Neural cell (in vitro differentiated cells): Measurements from ENCODE around the gene SLC2A13. TPM values are rescaled to one million over a fixed set of nuclear protein-coding genes. Genes with fewer than 3 reads are reported as not detected.

Experiments
- H2AFZ ChIP-seq: fragments of 200-600, 300-800 bp; sonication (generic), shearing (Covaris generic); 2 replicates; pipeline ENCODE4 v1.6.0; 2014; ENCODE audit warnings: low read depth, mild to moderate bottlenecking, antibody characterized with exemption, low read length, moderate library complexity
- H3F3A ChIP-seq: fragments of 200-600 bp; shearing (Covaris generic); 2 replicates; pipeline ENCODE4 v1.6.1; 2016; ENCODE audit warnings: mild to moderate bottlenecking, moderate library complexity, mixed read lengths, antibody characterized with exemption, low read length; ENCODE audit not compliant: insufficient read depth, poor library complexity, severe bottlenecking
- H3K27ac ChIP-seq: fragments of 200-600, 300-800 bp; sonication (generic), shearing (Covaris generic); 2 replicates; pipeline ENCODE4 v1.5.1; 2014; ENCODE audit warnings: mild to moderate bottlenecking, low read length, moderate library complexity
- H3K27me3 ChIP-seq: fragments of 300-800, 200-600 bp; sonication (generic), shearing (Covaris generic); 2 replicates; pipeline ENCODE4 v1.6.0; 2014; ENCODE audit warnings: mild to moderate bottlenecking, low read depth, low read length, moderate library complexity; ENCODE audit not compliant: insufficient read depth
- H3K36me3 ChIP-seq: fragments of 300-800, 200-600 bp; sonication (generic), shearing (Covaris generic); 2 replicates; pipeline ENCODE4 v1.5.1; 2014; ENCODE audit warnings: mild to moderate bottlenecking, antibody characterized with exemption, low read length, moderate library complexity; ENCODE audit not compliant: insufficient read depth
- H3K4me2 ChIP-seq: fragments of 300-800, 200-600 bp; sonication (generic), shearing (Covaris generic); 2 replicates; pipeline ENCODE4 v1.6.0; 2014; ENCODE audit warnings: mild to moderate bottlenecking, low read length
- H3K4me3 ChIP-seq: fragments of 300-800, 200-600 bp; sonication (generic), shearing (Covaris generic); 2 replicates; pipeline ENCODE4 v1.5.1; 2014; ENCODE audit warnings: mild to moderate bottlenecking, low read length, moderate library complexity
- H3K79me2 ChIP-seq: fragments of 200-600 bp; shearing (Covaris generic); replicated peaks from 2 replicates; pipeline ENCODE4 v1.6.0; 2014; ENCODE audit warnings: mild to moderate bottlenecking, low read length, moderate library complexity; ENCODE audit not compliant: insufficient read depth
- H3K9ac ChIP-seq: fragments of 300-800, 200-600 bp; sonication (generic), shearing (Covaris generic); 2 replicates; pipeline ENCODE4 v1.6.1; 2016; ENCODE audit warnings: mild to moderate bottlenecking, low read length, mixed read lengths
- H3K9me2 ChIP-seq: fragments of 200-600 bp; shearing (Covaris generic); 2 replicates; pipeline ENCODE4 v1.6.1; 2016; ENCODE audit warnings: mild to moderate bottlenecking, low read length, mixed read lengths; ENCODE audit not compliant: insufficient read depth
- H3K9me3 ChIP-seq: fragments of 200-600, 300-800 bp; sonication (generic), shearing (Covaris generic); 2 replicates; pipeline ENCODE4 v1.6.1; 2016; ENCODE audit warnings: mild to moderate bottlenecking, mixed run types, low read length, moderate library complexity, mixed read lengths
- H4K20me1 ChIP-seq: fragments of 200-600 bp; shearing (Covaris generic); 2 replicates; pipeline ENCODE4 v1.6.1; 2016; ENCODE audit warnings: mild to moderate bottlenecking, mixed run types; ENCODE audit not compliant: insufficient read depth
- CTCF ChIP-seq: fragments of 450-650 bp; IDR thresholded peaks from 2 replicates; pipeline ENCODE4 v1.5.1; 2014; ENCODE audit warnings: antibody characterized with exemption, mild to moderate bottlenecking, moderate library complexity; ENCODE audit not compliant: poor library complexity, severe bottlenecking
- EP300 ChIP-seq: fragments of 450-650 bp; conservative IDR thresholded peaks from 2 replicates; pipeline ENCODE4 v1.6.1; 2014; ENCODE audit warnings: antibody characterized with exemption, mild to moderate bottlenecking, moderate library complexity; ENCODE audit not compliant: poor library complexity, severe bottlenecking
- EZH2 ChIP-seq: fragments of 200-600, 300-800 bp; shearing (Covaris generic), sonication (generic); IDR thresholded peaks from 2 replicates; pipeline ENCODE4 v1.6.1; 2014; ENCODE audit warnings: antibody characterized with exemption, low read length, borderline replicate concordance, mild to moderate bottlenecking; ENCODE audit not compliant: insufficient read depth, poor library complexity, severe bottlenecking
- MXI1 ChIP-seq: fragments of 450-650 bp; conservative IDR thresholded peaks from 2 replicates; pipeline ENCODE4 v1.6.1; 2014; ENCODE audit warnings: antibody characterized with exemption, mild to moderate bottlenecking; ENCODE audit not compliant: poor library complexity, severe bottlenecking
- POLR2AphosphoS5 ChIP-seq: IDR thresholded peaks from 2 replicates; pipeline ENCODE4 v1.6.1; 2012
- RAD21 ChIP-seq: fragments of 450-650 bp; conservative IDR thresholded peaks from 2 replicates; pipeline ENCODE4 v1.6.1; 2014; ENCODE audit warnings: antibody characterized with exemption, mild to moderate bottlenecking, moderate library complexity
- REST ChIP-seq: IDR thresholded peaks from 2 replicates; pipeline ENCODE4 v1.6.1; 2012; ENCODE audit warnings: borderline replicate concordance
- SMC3 ChIP-seq: fragments of 450-650 bp; conservative IDR thresholded peaks from 2 replicates; pipeline ENCODE4 v1.6.1; 2014; ENCODE audit warnings: antibody characterized with exemption, mild to moderate bottlenecking, moderate library complexity; ENCODE audit not compliant: poor library complexity
- TAF1 ChIP-seq: IDR thresholded peaks from 2 replicates; pipeline ENCODE4 v1.6.1; 2012; ENCODE audit warnings: low read depth
- polyA plus RNA-seq: library from polyadenylated mRNA; depleted of rRNA; stranded (reverse); fragments of >200 nt; gene quantifications from 2 replicates; pipeline ENCODE4 v1.2.3, GENCODE V29; 2014

SLC2A13 gene
- polyA plus RNA-seq, 1 donor from 2014 or later: 10.7 TPM

GRCh38 chr12:39780913-39781446, 324.9 kb downstream of the SLC2A13 start:
- no peak overlapping the region for H3K4me3 ChIP-seq
- no peaks in the 10 kb centered on the region for H3K9me3 ChIP-seq
- H3K4me2 ChIP-seq: no peak overlapping the region
- H3K9me2 ChIP-seq: no peaks in the 10 kb centered on the region
- H4K20me1 ChIP-seq: no peaks in the 10 kb centered on the region
- H3F3A ChIP-seq: no peaks in the 10 kb centered on the region
- no peaks in the 10 kb centered on the region for H3K79me2 ChIP-seq
- no peak overlapping the region for H2AFZ ChIP-seq
- no peak overlapping the region for H3K9ac ChIP-seq
- H3K27ac ChIP-seq: no peak overlapping the region
- H3K36me3 ChIP-seq: no peaks in the 10 kb centered on the region
- TF ChIP-seq SMC3 (no peak), EP300 (no peak), REST (no peak), EZH2 (no peak), TAF1 (no peak), RAD21 (no peak), MXI1 (no peak)
- H3K27me3 ChIP-seq: no peaks in the 10 kb centered on the region

GRCh38 chr12:39780411-39780912, 325.4 kb downstream of the SLC2A13 start:
- H3F3A ChIP-seq: no peaks in the 10 kb centered on the region

More at GRCh38 chr12:39780411-39780912, 325.4 kb downstream of the SLC2A13 start:
- Histone ChIP-seq H3K9me2 (no peaks in the 10 kb centered on the region), H3K4me2 (no peak overlapping the region), H3K27ac (no peak overlapping the region), H3K9me3 (no peaks in the 10 kb centered on the region), H3K79me2 (no peaks in the 10 kb centered on the region), H3K9ac (no peak overlapping the region), H3K4me3 (no peak overlapping the region), H2AFZ (no peak overlapping the region), H4K20me1 (no peaks in the 10 kb centered on the region), H3K27me3 (no peaks in the 10 kb centered on the region), H3K36me3 (no peaks in the 10 kb centered on the region)
- no peak for TF ChIP-seq CTCF
- no peak for TF ChIP-seq RAD21
- TF ChIP-seq POLR2AphosphoS5: no peak
- no peak for TF ChIP-seq SMC3
